Measurements from ENCODE around the gene VMP1.

DNA sequence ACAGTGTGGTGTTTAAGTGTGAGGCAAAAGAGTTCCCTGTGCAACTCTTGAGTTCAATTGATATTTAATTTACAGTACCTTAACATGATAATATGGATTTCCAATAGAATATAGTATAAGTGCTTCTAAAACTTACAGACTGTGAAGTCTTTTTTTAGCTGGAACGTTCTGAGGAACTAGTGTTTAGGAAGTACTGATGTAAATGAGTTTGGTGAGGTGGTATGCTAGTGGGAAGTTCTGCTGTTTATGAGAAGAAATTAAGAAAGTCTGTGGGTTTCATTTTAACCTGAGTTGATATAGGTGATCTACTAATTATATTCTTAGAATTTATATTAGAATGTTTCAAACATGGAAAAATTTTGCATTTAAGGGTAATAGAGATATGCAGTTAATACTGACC is 32.2 kb upstream of the VMP1 start:
- TF ChIP-seq, protein P1, sequence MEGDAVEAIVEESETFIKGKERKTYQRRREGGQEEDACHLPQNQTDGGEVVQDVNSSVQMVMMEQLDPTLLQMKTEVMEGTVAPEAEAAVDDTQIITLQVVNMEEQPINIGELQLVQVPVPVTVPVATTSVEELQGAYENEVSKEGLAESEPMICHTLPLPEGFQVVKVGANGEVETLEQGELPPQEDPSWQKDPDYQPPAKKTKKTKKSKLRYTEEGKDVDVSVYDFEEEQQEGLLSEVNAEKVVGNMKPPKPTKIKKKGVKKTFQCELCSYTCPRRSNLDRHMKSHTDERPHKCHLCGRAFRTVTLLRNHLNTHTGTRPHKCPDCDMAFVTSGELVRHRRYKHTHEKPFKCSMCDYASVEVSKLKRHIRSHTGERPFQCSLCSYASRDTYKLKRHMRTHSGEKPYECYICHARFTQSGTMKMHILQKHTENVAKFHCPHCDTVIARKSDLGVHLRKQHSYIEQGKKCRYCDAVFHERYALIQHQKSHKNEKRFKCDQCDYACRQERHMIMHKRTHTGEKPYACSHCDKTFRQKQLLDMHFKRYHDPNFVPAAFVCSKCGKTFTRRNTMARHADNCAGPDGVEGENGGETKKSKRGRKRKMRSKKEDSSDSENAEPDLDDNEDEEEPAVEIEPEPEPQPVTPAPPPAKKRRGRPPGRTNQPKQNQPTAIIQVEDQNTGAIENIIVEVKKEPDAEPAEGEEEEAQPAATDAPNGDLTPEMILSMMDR (IDR thresholded peaks at IDR 0.05) = no peak
- TF ChIP-seq POLR2AphosphoS5 (IDR thresholded peaks at IDR 0.05) (no peak), POLR2A (IDR thresholded peaks at IDR 0.05) (no peak), EP300 (IDR thresholded peaks at IDR 0.05) (no peak)

Data from suprapubic skin (tissue), 4 donors.